HG02970 (cell line): ENCODE results near the gene SIM2.

ENCODE experiments used
- ATAC-seq: cut with Tn5 transposase; IDR thresholded peaks from one replicate; pipeline ENCODE4 v1.9.1; 2021; ENCODE audit warnings: mild to moderate bottlenecking, moderate library complexity, moderate number of reproducible peaks; ENCODE audit not compliant: unreplicated experiment, low FRiP score

Gene SIM2

DNA sequence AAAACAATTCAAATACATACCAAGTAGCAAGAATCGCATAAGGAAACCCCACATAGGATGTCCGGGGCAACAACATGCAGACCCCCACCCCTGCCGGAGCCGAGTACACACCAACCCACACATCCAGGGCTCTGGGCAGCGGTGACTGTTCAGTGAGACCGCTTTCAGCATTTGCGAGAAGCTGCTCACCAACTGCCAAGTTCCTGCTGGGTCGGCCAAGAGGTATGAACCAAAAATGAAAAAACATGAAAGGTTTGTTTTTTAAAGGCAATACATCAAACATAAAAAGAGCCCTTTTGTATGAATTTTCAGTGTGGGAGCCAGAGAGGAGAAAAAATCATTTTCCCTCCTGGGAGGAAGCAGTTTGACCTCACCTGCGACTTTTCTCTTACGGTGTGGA lies 92.3 kb downstream of the SIM2 start:
- ATAC-seq = no peak

GRCh38 chr21:36791695-36792470 lies 93.0 kb downstream of the SIM2 start:
- ATAC-seq = no peak

GRCh38 chr21:36792505-36792967 lies 93.6 kb downstream of the SIM2 start:
- no peak for ATAC-seq

- ATAC-seq = no peak
These were observed 97.2 kb downstream of the SIM2 start for GRCh38 chr21:36796070-36796469.

DNA sequence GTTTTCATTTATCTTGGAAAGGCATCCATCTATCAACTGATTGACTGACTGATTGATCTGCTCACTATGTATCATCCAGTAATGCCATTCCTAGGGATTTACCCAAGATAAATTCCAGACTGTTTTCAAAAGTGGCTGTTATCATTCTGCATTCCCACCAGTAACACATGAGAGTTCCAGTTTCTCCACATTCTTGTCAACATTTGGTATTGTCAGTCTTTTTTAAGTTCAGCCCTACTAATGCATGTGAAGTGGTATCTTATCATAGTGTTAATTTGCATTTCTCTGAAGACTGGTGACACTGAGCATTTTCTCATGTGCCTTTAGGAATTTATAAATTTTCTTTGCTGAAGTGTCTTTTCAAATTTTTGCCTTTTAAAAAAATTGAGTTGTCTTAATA lies 99.6 kb downstream of the SIM2 start:
- ATAC-seq = no peak
